C4-2B (cell line): ENCODE measurements around the gene FUT4.

Experiments used
- H3K27ac ChIP-seq: fragments of 450-650 bp; 2 replicates; pipeline ENCODE4 v1.5.1; 2017
- ZFX ChIP-seq: fragments of 450-650 bp; IDR thresholded peaks from 2 replicates; pipeline ENCODE4 v1.6.1; 2017
- TF ChIP-seq, protein P1 (sequence below): fragments of 450-650 bp; conservative IDR thresholded peaks from 2 replicates; pipeline ENCODE4 v1.5.1; 2017; ENCODE audit warnings: mild to moderate bottlenecking

Gene FUT4

DNA sequence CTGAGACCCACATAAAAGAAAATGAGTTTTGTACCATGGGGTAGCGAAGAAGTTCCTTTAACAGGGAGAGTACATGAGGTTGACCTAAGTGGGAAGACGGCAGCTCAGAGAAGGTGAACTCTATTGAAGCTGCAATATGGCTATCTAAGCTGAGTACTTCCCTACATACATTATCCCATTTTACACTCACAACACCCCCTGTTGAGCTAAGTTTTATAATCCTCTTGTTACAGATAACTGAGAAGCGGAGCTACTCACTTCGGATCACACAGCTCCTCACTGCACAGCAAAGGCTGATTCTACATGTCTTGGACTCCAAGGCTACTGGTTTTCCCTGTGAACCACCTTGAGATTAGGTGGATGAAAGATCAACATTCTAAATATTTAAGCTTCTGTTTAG lies 15.2 kb downstream of the FUT4 start:
- no peak overlapping the region for H3K27ac ChIP-seq
- TF ChIP-seq, protein P1, sequence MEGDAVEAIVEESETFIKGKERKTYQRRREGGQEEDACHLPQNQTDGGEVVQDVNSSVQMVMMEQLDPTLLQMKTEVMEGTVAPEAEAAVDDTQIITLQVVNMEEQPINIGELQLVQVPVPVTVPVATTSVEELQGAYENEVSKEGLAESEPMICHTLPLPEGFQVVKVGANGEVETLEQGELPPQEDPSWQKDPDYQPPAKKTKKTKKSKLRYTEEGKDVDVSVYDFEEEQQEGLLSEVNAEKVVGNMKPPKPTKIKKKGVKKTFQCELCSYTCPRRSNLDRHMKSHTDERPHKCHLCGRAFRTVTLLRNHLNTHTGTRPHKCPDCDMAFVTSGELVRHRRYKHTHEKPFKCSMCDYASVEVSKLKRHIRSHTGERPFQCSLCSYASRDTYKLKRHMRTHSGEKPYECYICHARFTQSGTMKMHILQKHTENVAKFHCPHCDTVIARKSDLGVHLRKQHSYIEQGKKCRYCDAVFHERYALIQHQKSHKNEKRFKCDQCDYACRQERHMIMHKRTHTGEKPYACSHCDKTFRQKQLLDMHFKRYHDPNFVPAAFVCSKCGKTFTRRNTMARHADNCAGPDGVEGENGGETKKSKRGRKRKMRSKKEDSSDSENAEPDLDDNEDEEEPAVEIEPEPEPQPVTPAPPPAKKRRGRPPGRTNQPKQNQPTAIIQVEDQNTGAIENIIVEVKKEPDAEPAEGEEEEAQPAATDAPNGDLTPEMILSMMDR: no peak
- no peak for TF ChIP-seq ZFX

- no peak overlapping the region for H3K27ac ChIP-seq
- no peak for TF ChIP-seq ZFX
- TF ChIP-seq, protein P1: no peak
These were observed 15.6 kb downstream of the FUT4 start for GRCh38 chr11:94559361-94559760.

- H3K27ac ChIP-seq: no peak overlapping the region
- TF ChIP-seq, protein P1: no peak
- TF ChIP-seq ZFX: no peak
These were observed 17.1 kb downstream of the FUT4 start for GRCh38 chr11:94560834-94561233.

DNA sequence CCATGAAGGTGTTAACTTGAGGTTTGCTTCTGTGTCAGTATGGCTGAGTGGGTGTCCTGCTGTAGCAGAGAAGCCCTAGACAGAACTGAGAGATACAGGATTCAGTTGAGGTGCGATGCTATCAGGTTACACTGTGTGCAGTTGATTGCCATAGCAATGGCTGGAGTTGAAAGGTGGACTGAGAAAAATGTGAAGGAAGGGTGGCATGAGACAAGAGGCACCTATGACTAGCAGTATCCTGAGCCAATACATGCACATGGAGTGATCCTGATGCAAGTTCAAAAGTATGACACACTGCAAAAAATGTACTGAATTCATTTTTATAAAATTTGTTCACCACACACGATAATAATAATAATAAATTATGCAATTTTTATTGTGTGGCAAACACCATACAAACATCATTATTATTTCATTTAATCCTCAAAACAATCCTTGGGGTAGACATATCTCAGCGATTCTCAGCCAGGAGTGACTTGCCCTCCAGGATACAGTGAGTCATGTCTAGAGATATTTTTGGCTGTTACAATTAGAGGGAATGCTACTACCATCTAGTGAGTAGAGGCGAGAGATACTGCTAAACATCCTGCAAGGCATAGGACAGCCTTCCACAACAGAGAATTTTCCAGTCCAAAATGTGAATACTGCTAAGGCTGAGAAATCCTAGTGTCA lies 19.6 kb downstream of the FUT4 start:
- TF ChIP-seq ZFX: no peak
- TF ChIP-seq, protein P1: no peak
- no peak overlapping the region for H3K27ac ChIP-seq

DNA sequence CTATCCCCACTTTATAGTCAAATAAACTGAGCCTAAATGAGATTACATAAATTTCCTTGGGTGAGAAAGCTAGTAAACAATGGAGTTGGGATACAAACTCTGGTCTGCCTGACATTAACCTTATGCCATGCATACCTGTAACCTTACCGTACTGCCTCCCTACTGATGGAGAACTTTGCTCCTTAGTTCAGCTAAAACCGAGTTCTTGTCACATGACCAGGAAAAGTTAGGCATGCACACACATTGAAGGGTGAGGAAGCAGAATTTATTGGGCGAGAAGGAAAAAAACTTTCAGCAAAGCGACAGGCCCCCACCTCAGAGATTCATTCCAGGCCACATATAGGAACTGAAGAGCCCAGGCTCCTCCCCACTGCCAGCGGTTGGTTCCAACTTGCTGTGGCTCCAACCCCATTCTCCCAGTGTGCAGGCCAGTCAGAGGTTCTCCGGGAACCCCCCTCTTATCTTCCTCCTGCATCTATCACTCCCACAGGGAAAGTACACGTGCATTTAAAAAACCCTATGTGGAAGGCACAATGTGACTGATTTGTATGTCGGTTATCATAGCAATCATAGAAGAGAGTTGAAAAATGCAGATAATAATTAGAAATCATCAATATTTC lies 20.2 kb downstream of the FUT4 start:
- H3K27ac ChIP-seq: no peak overlapping the region
- TF ChIP-seq, protein P1: no peak

GRCh38 chr11:94567181-94567670 lies 23.5 kb downstream of the FUT4 start, which contains the start of gene PIWIL4:
PIWIL4 (plus strand) TSS chr11:94567368; CDS start chr11:94567519, 151 bp downstream.
- TF ChIP-seq, protein P1: no peak
- TF ChIP-seq ZFX: no peak
- no peak within 1 kb of the TSS for H3K27ac ChIP-seq

- no peak overlapping the region for H3K27ac ChIP-seq
- no peak for TF ChIP-seq ZFX
- TF ChIP-seq, protein P1: no peak
These were observed 24.5 kb downstream of the FUT4 start for GRCh38 chr11:94568200-94568599.
